Suppressor macrophage treated with lipopolysaccharide for 1 hour (primary cell): ENCODE results near the gene ACSM2B.
"Not testable (repeated sequence)": the region's sequence is repeated elsewhere in the genome, so short reads cannot be mapped to it uniquely, and the experiment has no call there.

Source experiments
- DNase-seq, 3 donors: peaks; one replicate each; pipeline ENCODE4 v3.0.0-alpha.2; 2020 to 2022

The ACSM2B gene

DNA sequence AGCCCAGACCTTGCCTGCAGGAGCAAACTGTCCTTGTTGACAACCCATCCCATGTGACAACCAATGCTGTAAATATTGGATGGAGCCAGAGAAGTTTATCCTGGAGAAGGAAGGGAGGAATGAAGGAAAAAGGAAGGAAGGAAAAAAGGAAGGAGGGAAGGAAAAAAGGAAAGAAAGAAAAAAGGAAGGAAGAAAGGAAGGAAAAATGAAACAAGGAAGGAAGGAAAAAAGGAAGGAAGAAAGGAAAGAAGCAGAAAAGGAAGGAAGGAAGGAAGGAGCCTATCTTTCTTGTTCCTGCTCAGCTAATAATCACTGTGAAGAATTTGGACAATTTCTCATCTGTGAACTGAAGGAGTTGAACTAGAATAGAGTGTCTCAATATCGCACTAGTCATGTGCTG, 56.1 kb downstream of the ACSM2B start:
- no peak for DNase-seq

DNA sequence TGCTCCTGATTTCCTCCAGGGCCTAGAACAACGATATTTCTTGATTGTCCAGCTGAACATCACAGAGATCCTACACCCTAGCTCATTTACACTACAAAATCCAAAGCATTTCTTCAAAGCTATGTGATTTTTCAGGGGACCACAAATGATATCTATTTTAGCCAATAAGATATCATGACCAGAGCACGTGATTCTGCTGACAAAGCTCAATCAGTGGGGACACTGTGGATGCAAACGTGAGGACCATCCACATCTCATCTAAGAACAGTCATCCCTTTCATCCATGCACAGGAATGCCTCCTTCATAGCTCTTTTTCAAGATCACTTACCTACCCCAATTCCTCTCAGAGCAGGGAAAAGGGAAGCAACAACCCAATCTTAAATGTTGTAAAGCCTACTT, 56.9 kb downstream of the ACSM2B start:
- DNase-seq = no peak

DNA sequence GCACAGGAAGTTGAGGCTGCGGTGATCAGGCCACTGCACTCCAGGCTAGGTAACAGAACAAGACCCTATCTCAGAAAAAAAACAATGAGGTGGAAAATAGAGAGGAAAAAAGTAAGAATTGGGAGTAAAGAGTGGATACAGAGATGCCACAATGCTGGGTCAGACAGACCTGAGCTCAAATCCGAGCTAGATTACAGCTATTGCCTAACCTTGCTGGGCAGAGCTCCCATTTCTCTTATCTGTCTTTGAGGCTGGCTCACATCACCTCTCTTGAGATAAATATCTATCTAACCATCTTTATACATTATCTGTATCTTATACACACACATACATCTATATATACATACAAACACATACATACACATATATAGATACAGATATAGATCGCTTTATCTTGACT, 59.0 kb downstream of the ACSM2B start:
- DNase-seq = no peak

DNA sequence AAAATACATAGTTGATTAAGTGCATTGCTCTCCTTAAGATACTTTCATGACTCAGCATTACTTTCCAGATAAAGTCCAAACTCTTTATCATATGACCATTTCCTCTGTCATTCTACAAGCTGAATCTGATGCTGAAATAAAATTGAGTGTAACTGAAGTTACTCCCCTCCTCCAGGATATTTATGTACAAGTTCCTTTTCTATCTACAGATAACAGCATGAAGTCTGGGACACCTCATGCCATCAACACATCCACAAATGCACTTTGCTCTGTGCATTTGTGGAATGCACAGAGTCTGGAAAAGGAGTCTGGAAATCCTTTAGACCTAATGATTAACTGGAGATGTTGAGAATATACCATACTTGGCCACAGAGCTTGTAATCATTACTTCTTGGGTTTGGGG, 60.5 kb downstream of the ACSM2B start:
- no peak for DNase-seq

DNA sequence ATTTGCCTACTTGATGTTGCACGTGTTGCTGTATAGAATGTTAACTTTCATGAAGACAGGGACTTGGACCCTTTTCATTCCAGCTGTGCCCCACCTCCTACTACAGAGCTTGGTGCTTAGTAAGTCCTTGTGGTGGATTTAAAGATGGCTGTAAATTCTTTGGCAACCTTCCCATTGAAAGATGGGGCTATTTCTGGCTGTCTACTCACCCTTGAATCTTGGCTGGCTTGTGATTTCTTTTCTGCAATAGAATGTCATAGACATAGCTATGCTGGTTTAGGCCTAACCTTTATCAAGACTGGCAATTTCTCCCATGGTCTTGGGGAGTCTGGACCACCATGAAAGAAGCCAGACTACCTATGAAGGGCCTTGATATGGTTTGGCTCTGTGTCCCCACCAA, 65.8 kb downstream of the ACSM2B start:
- no peak for DNase-seq

DNA sequence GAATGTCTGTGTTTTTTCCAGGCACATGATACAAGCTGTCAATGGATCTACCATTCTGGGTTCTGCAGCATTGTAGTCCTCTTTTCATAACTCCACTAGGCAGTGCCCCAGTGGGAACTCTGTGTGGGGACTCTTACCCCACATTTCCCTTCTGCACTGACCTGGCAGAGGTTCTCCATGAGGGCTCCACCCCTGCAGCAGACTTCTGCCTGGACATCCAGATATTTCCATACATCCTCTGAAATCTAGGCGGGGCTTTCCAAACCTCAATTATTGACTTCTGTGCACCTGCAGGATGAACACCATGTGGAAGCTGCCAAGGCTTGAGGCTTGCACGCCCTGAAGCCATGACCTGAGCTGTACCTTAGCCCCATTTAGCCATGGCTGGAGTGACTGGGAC, 68.9 kb downstream of the ACSM2B start:
- no peak for DNase-seq

DNA sequence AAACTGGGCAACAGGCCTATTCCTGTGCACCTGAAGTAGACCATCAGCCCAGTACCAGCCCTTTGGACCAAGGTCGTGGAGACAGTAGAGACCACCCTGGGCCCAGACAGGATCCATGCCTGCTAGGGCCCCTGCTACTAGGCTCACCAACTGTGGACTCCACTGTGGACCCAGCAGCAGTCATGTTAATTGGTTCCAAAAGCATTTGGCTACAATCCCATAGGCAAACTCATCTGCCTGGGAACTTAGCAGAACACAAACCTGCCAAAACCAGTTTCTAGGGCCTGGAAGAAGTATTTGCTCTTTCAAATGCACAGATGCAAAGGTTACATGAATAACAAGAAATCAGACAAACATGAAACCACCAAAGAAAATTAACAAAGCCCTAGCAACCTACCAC, 71.7 kb downstream of the ACSM2B start:
- DNase-seq = no peak

DNA sequence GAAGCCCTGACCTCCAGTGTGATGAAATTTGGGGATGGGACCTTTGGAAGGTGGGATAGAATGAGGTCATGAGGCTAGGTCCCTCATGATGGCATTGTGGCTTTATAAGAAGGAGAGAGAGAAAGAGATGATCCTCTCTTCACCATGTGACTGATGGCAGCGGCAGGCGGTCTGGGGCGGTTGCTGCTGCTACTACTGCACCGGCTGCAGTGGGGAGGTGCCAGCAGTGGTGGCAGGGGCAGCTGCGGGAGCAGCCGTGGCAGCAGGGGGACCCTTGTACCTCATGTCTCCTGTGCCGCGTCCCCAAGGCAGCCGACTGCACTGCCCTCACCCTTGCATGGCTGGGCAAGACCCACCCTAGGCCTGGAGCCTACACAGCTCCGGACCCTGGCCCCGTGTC, 84.7 kb downstream of the ACSM2B start:
- DNase-seq = not testable (repeated sequence)

DNA sequence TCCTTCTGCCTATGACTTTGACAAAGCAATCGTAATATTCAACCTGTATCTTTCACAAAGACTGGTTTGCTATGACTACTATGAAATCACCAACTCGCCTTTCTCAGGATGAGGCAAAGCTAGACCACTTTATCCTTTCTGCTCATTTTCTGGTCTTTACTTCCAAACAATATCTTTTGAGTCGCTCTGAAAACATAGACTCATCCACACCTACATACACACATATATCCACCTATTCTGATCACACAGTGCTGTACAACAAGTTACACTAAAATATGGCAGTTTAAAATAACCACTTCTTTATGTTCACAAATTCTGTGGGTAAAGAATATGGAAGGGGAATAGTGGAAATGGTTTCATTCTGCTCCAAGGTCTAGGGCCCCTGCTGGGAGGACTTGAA, 85.2 kb downstream of the ACSM2B start:
- not testable (repeated sequence) for DNase-seq
